Measurements from ENCODE around the gene COG3. TPM values are rescaled to one million over a fixed set of nuclear protein-coding genes. Genes with fewer than 3 reads are reported as not detected.

The COG3 gene
- total and polyA plus RNA-seq, 12 donors: 9.9 to 18.0 (median 15.4) TPM

- no peaks in the 10 kb centered on the region for H3K27me3 ChIP-seq
- peaks cover 0 to 100% (median 36%) of the 10 kb centered on the region in 9 donors for H3K36me3 ChIP-seq
- ATAC-seq (peak in 5 of 8 donors; percentile 20 to 57 (median 42)), DNase-seq (peak in 1 of 2 donors; percentile 13)
- no peak overlapping the region for H3K4me3 ChIP-seq
- 77 to 83% methylated on average over 4 of the region's 4 CpGs for WGBS, 2 donors
- peaks cover 0 to 9% (median 3%) of the 10 kb centered on the region in 9 donors for H3K4me1 ChIP-seq
- no peaks in the 10 kb centered on the region for H3K9me3 ChIP-seq
- TF ChIP-seq CTCF (IDR thresholded peaks at IDR 0.05): no peak
- H3K27ac ChIP-seq: peak overlapping the region in 1 of 10 donors; percentile 39
- intact Hi-C loops (cut with DNase I): no loop called here
Observed at GRCh38 chr13:45521297-45521696, 56.6 kb downstream of the COG3 start.

GRCh38 chr13:45522571-45522970 lies 57.8 kb downstream of the COG3 start:
- Histone ChIP-seq H3K36me3 (peaks cover 0 to 100% (median 28%) of the 10 kb centered on the region in 9 donors), H3K27me3 (no peaks in the 10 kb centered on the region), H3K4me1 (peaks cover 0 to 9% (median 3%) of the 10 kb centered on the region in 9 donors), H3K27ac (no peak overlapping the region), H3K9me3 (no peaks in the 10 kb centered on the region), H3K4me3 (no peak overlapping the region)
- intact Hi-C loops (cut with DNase I): no loop called here
- ATAC-seq: no peak
- WGBS, 2 donors: 76 to 87% methylated on average over 2 of the region's 2 CpGs
- no peak for DNase-seq
- no peak for TF ChIP-seq CTCF (IDR thresholded peaks at IDR 0.05)

- Histone ChIP-seq H3K4me1 (peaks cover 0 to 7% (median 0%) of the 10 kb centered on the region in 9 donors), H3K27me3 (no peaks in the 10 kb centered on the region), H3K36me3 (peaks cover 0 to 98% (median 35%) of the 10 kb centered on the region in 9 donors), H3K9me3 (no peaks in the 10 kb centered on the region), H3K4me3 (no peak overlapping the region), H3K27ac (no peak overlapping the region)
- intact Hi-C loops (cut with DNase I): no loop called here
- 83% methylated on average over 6 of the region's 6 CpGs for WGBS, 2 donors
- TF ChIP-seq CTCF (IDR thresholded peaks at IDR 0.05): no peak
- DNase-seq (no peak), ATAC-seq (no peak)
Observed at GRCh38 chr13:45527699-45528462, 63.1 kb downstream of the COG3 start.

GRCh38 chr13:45529758-45530157 lies 65.0 kb downstream of the COG3 start:
- no peaks in the 10 kb centered on the region for H3K9me3 ChIP-seq
- intact Hi-C loops (cut with DNase I): no loop called here
- no peak for TF ChIP-seq CTCF (IDR thresholded peaks at IDR 0.05)
- H3K27me3 ChIP-seq: no peaks in the 10 kb centered on the region
- peaks cover 0 to 99% (median 47%) of the 10 kb centered on the region in 9 donors for H3K36me3 ChIP-seq
- no peak overlapping the region for H3K27ac ChIP-seq
- WGBS, 2 donors: 91 to 92% methylated on average over 3 of the region's 3 CpGs
- peaks cover 0 to 4% (median 0%) of the 10 kb centered on the region in 9 donors for H3K4me1 ChIP-seq
- DNase-seq (no peak), ATAC-seq (no peak)
- H3K4me3 ChIP-seq: no peak overlapping the region
